ENCODE results near the gene RASGEF1C.

RASGEF1C gene

DNA sequence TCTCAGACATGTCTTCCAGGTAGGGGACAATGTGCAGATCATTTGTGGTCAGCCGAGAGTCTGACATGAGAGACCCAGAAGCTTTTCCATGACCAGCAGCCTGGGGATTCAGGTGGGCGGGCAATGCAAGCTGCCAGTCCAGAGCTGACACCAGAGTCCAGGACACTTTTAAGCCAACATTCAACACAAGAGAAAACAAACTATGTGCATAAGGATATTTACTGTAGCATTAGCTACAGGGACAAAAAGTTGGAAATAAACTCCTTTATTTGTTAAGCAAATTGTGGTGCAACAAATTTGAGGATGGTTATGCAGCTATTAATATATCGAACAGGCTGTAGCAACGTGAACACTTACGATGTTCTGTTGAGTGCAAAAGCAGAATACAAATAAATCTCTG lies 127.5 kb downstream of the RASGEF1C start:
- no peak for DNase-seq (ENCODE audit: low read depth)

DNA sequence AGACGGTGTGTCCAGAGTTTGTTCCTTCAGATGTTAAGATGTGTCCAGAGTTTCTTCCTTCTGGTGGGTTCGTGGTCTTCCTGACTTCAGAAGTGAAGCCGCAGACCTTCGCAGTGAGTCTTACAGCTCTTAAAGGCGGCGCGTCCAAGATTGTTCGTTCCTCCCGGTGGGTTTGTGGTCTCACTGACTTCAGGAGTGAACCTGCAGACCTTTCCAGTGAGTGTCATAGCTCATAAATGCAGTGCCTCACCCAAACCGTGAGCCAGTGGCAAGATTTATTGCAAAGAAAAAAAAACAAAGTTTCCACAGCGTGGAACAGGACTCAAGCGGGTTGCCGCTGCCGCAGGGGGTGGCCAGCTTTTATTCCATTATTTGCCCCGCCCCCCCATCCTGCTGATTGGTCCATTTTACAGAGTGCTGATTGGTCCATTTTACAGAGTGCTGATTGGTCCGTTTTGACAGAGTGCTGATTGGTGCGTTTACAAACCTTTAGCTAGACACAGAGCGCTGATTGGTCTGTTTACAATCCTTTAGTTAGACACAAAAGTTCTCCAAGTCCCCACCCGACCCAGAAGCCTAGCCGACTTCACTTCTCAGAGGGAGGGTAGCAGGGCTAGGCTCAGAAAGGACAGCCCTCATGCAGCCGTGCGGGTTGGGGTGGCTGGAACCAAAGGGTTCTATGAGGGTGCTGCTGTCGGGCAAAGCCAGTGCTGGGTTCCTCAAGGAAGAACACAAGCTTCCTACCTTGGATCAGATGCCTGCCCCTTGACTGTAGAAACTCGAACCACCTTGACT lies 128.3 kb downstream of the RASGEF1C start:
- DNase-seq (ENCODE audit: low read depth): peak; percentile 38

DNA sequence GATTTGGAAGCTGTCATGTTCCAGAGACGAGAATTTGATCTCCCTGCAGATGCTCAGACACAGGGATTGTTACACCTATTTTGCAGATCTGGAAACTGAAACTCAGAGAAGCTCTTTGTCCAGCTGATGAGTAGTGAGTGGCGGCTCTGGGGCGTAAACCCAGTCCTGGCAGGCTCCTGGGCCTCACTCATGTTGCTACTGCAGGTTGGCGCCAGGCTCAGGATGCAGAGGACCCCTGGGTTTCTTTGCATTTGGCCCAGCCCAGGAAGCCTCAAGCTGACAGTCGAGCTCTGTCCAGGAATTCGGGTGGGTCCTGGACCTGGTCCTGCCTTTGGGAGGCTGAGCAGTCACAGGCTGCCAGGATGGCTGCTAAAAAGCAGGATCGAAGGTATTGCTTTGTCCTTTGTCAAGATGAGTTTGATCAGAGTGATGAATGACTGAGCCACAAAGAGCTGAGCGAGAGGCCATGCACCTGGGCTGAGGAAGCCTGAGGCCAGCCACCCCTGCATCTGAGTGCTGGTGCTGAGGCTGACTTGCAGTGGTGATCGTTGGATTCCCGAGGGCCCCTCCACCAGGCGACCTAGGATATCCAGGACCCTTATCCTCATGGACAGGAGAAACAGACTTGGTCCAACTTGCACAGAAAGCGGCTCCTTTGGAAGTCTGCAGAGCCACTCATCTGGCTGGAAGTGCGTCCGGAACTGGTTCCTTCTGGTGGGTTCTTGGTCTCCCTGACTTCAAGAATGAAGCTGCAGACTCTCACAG lies 129.1 kb downstream of the RASGEF1C start:
- no peak for DNase-seq (ENCODE audit: low read depth)

DNA sequence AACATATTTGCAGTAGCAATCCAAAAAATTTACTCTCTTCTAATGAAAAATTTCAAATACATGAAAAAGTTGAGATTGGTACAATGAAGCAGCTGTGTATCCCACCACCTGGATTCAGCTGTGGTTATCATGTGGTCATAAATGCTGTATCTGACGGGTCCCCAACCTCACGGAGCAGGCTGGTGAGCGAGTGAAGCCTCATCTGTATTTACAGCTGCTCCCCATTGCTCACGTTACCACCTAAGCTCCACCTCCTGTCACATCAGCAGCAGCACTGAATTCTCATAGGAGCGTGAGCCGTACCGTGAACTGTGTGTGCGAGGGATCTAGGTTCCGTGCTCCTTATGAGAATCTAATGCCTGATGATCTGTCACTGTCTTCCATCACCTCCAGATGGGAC lies 130.7 kb downstream of the RASGEF1C start:
- no peak for DNase-seq (ENCODE audit: low read depth)

DNA sequence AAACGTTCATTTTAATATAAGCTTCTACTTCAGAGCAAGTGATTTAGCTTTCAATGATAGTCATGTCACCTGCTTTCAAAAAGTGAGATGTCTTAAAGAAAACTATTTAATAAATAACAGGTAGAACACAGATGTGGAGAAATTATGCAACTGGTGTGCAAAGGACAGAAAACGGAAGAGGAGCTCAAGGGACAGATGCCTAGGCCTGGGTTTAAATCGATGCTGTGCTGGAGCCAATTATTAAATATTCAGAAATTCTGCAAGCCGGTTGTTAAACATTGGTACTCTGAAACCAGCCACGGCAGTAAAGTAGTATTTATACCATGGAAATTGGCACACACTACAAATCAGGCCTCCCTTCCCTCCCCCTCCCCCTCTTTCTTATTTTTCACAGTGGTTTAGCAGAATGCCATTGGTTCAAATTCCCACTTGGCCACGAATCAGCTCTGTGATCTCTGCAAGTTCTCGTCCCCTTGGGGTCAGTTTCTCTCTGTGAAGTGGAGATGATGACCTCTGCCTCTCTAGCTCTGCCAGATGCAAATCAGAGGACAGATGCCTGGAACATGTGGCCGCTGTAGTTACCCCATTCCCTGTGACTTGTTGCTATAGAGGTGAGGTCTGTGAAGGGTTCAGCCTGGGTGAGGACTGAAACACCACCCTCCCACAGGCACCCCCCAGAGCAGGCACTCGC lies 131.3 kb downstream of the RASGEF1C start:
- DNase-seq (ENCODE audit: low read depth): no peak

DNA sequence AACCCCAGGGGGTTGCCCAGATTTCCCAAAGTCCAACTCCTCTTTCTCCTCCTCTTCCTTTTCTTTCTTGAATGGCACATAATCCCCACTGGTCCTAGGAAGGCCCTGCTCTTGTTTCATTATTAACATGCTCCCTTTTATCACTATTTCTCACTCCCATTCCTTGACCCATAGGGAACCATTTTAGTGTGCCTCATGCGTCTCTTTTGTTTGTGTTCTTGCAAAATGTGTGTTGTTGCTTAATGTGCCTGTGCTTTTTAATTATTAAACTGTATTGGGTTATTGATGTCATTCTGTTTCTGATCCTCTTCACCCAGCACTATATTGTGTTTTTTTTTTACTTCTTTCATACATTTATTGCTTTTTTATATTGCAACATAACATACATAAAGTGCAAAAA lies 133.3 kb downstream of the RASGEF1C start:
- no peak for DNase-seq (ENCODE audit: low read depth)

DNA sequence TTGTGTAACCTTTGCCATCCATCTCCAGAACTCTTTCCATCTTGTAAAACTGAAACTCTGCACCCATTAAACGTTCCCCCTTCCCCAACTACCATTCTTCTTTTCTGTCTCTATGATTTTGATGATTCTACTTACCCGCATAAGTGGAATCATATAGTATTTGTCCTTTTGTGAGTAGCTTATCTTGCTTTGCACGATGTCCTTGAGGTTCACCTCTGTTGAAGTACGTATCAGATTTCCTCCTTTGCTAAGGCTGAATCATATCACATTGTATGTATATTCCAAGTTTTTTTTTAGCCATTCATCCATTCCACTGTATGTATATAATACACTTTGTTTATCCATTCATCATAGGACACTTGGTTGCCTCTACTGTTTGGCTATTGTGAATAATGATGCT lies 134.5 kb downstream of the RASGEF1C start:
- DNase-seq (ENCODE audit: low read depth): no peak

DNA sequence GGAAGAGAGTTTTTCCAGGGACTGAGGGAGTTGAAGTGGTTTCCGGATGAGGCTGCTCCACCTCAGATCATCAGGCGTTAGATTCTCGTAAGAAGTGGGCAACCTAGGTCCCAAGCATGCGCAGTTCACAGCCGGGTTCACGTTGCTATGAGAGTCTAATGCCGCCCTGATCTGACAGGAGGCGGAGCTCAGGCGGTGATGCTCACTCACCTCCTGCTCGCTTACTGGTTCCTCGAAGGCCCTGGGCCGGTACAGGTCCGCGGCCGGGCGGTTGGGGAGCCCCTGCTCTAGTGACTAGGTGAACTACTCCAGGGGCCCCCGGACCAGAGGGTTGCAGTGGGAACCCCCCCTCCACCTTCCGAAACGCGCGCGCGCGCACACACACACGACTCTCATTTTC lies 136.5 kb downstream of the RASGEF1C start:
- DNase-seq (ENCODE audit: low read depth): no peak

DNA sequence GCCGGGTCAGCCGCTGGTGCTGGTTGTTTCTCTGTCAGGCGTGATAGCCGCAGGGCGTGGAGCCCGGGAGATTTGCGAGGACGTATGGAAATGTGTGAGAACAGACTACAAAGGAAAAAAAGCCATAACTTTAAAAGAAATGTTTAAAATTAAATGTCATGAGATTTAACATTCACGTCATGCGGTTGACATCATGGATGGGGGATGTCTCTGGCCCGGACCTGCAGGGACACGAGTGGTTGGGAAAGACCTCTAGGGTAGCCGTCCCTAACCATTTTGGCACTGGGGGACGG lies 136.8 kb downstream of the RASGEF1C start:
- DNase-seq (ENCODE audit: low read depth): no peak

DNA sequence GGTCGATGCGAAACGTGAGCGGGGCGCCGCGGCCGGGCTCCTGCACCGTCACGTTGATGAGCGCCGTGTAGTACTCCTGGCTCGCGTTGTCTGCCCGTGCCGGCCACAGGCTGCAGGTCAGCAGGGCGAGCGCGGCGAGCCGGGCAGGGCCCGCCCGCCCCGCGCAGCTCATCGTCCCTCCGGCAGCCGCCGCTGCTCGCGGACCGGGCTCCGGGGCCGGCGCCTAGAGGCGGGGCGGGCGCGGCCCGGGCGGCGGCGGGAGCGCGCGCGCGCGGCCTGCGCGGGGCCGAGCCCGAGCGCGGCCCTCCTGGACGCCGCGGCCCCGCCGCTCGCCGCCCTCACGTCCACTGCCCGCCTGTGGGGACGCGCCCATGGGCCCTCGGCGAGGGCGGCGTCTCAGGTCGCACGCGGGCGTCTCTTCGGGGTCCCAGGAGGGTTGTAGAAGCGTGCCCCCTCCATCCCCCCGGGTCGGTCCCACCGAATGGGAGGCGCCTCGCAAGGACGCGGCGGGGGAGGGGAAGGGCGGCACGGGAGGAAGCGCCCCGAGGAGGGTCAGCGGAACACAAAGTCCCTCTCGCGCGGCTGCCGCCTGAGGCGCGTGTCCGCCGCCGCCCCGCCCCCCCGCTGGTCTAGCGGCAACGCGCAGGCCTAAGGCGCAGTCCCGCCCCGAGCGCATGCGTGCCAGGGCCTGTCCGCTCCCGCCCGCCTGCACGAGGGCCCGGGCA lies 137.3 kb downstream of the RASGEF1C start, which contains the start of gene RNF130:
TSS of gene RNF130 (minus strand) at position 229 of the 725 bp plus-strand sequence. CDS start at position 172, 57 bp downstream.
- DNase-seq (ENCODE audit: low read depth): peak; percentile 88

DNA sequence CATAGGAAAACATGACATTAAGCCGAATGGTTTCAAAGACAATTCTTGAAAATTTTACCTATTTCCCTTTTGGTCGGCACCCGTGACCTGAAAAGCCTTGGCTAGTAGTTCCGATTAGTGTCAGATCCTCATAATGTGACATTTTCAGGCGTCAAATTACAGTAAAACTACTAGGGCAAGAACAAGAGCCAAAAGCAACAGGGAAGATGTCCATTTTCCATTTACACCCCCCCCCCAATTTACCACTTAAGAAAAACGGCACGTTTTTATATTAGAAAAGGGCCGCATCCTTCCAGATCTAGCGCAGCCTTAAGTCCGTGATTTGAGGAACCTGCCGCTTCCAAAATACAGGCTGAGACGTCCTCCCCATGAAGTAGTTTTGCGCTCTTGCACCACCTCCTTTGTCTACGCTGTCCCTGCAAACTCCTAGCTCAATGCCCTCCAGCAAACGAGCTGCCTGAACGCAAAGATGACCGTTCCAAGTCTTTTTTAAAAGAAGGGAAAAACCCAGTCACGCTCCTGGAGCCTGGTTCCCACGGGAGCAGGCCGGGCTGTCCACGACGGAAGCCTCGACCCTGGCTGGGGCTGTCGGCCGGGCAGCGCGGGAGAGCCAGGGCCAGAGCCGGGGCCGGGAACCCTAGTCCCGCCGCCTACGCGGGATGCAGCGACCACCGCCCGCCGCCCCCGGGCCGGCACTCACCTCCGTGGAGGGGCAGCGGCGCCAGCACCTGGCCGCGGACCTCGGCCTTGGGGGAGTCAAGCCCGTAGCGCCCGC lies 138.1 kb downstream of the RASGEF1C start:
- DNase-seq (ENCODE audit: low read depth): no peak

DNA sequence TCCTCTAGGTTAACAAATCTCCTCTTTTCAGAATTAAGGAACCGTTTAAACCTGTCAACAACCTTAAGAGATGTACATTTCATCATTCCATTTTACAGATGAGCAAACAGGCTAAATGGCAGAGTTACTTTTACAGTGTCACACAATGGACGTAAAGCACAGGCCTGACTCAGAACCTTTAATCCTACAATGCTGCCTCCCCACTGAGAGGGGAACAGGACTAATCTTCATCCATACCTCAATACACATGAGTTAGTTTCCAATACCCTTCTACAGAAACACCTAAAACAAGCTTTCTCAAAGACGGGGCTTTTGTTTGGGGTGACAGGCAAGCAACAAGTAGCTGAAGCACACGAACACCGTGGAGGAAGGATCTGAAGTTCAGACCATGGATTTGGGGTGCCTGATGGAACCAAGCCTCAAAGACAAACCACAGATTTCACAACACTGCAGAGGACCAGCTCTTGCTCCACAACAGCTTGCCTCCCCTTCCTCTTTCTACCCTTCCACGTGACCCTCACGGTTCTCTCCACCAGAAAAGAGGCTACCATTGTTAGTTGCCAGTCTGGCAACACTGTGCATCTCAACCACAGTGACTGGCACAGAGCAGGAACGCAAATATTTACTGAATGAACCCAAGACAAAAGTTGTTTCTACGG lies 139.3 kb downstream of the RASGEF1C start:
- DNase-seq (ENCODE audit: low read depth): no peak

DNA sequence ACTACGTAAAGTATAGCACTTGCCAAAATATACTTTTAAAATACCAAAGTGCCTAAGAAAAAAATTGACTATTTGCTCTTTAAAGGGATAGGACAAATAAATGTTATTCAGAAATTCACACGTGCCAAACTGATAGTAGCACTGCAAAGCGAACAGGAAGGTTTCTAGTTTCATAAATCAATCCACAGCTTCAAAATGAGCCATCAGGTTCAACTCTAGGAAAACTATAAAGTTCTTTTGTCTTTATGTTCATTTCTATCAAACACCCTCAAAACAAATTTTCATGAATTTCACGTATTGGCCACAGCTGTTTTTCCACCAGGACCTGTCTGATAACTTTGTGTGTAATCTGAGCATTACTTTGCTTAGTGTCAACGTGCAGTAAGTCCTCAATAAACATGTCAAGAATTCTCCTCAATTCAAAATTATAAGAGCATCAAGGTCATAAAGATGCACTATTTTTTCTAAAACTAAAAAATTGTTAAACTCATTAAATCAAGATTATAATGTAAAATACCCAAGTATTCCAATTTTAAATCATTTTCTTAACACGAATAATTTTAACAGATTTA lies 140.4 kb downstream of the RASGEF1C start:
- DNase-seq (ENCODE audit: low read depth): no peak

DNA sequence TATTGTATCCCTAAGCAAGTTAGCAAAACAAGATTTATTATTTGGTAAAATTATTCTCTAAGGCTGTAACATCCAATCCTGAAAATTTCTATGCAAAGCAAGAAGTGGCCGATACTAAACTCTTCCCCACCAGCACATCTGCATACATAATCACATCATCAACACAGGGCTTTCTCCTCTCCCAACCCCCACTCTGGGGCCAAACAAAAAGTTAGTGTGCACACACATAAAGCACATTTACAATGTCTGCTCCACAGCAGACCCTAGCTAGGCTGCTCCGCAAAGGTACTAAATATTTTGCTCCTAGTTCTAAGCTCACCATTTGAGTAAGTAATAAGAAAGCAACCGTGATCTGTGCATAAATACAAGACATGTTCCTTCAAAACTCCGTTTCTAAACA lies 141.0 kb downstream of the RASGEF1C start:
- DNase-seq (ENCODE audit: low read depth): no peak

DNA sequence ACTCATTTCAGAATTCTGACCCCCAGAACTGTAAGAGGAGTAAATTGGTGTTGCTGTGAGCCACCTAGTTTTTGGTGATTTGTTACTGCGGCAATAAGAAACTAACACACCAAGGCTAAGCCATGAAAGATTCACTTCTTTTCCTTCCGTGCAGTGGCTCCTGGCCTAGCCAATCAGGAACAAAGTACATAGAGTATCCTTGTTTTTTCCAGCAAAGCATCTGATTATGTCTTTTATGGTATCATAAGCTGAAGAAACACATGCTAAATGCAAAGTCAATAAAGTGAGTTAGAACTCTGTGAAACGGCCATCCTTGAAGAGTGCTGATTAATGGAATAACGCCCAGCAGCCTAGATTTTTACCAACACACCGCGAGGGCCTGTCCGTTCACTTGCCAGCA lies 148.8 kb downstream of the RASGEF1C start:
- no peak for DNase-seq (ENCODE audit: low read depth)

DNA sequence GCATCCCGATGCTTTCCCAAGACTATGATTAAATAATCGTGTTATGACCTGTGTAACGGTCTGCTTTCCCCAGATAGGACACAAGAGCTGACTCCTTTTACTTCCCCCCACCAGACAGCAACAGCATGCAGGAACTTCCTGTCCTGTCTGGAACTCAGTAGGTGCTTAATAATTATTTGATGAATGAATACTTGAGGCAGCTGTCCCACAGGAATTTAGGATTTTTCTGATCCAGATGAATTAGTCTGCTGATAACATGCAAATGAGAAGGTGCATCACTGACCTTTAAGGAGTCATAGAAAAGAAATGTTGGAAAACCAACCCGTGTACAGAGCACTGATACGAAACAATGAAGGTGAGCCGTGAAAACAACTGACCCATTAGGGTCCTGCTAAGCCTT lies 149.7 kb downstream of the RASGEF1C start:
- DNase-seq (ENCODE audit: low read depth): no peak

DNA sequence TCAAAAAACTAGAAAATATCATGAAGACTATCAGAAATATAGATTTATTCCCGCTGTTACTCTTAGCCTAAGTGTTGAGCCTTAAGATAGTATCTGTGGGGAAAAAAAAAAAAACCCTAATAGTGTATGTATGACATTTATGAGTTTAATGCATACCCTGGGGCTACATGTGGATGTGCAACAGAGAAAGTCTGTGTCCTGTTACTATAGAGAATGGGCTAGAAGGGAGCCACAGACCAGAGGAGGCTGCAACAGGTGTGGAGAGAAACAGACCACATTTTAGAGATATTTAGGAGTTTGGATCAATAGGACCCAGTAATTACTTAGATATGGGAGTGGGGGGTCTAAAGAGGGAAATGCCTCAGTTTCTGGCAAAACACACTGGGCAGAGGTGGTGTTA lies 152.9 kb downstream of the RASGEF1C start:
- no peak for DNase-seq (ENCODE audit: low read depth)

DNA sequence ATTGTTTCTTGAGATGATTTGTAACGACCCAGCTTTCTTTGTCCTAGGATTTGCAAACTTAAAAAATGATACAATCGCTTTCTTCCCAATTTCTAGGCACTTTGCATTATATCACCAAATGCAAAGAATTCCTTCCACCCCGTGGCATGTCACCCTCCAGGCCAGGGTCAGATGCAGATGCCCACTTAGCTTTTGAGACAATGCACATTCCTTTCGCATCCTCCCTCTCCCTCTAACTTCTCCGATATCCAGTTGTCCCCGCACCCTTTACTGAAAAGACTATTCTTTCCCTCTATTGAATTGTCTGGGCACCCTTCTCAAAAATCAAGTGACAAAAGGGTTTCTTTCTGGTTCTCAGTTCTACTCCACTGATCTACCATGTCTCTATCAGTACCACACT lies 154.8 kb downstream of the RASGEF1C start:
- no peak for DNase-seq (ENCODE audit: low read depth)

DNA sequence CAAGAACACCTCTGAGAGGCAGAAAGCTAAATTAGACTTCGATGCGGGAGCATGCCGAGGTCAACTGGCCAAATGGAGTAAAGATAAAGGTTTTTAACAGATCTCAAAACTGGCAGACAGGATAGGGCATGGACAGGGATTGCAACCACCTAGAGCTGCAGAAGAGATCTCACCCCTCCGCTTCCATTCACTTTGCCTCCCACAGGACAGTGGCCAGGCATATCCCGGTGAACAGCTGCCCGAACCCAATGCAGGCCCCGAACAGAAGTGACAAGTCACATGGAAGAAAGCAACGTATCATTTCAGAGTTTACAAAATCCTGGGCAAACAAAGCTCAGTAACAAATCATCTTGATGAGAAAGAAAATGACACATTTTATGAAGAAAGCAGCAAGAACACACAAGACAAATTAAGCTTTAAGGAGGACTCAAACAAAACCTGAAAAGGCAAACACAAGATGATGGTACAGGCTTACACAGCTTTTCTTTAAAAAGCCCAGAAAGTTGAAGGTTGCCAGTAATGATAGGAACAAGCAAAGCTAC lies 155.9 kb downstream of the RASGEF1C start:
- no peak for DNase-seq (ENCODE audit: low read depth)

DNA sequence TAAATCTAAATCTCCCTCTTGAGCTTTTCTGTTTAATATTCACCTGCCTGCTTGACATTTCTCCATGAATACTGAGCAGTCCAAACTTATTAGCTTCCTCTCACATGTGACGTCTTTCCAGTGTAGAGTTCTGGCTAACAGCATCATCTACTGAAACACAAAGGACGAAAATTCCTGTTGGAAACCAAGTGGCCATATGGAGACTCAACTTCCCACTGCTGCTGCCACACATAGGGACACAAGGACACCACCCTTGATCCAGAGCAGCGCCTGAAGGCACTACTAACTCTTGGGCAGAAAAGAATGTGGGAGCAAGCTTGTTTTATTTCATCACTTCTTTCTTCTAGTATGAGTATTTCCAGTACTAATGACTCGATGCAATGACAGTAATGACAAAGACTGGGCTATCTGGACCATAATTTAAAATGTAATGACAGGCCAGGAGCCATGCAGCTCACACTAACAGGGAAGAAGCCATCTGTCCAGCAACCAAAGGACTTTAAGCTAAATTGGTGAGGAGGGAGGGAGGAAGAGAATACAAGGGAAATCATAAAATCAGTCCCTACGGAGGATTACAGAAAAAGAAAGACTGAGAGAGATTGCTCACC lies 156.7 kb downstream of the RASGEF1C start:
- DNase-seq (ENCODE audit: low read depth): no peak

Measured in activated T-cell treated with anti-CD3 and anti-CD28 coated beads for 48 hours (primary cell).